Heart left ventricle (tissue), 16 donors: ENCODE results near the gene OR10J5. TPM values are rescaled to one million over a fixed set of nuclear protein-coding genes. Genes with fewer than 3 reads are reported as not detected.

ENCODE experiments used
- ATAC-seq, 4 donors: fragments of 200-7000 bp; cut with Tn5 transposase; one replicate each; pipeline ENCODE4 v1.9.1; 2020 to 2022; ENCODE audit warnings: moderate library complexity in 4 of 4, mild to moderate bottlenecking in 3 of 4, moderate number of reproducible peaks in 1 of 4
- DNase-seq, 5 donors: peaks; one replicate each; pipeline ENCODE4 v3.0.0-alpha.2; 2020
- H3K27ac ChIP-seq, 12 donors: fragments of 200-600 bp; sonication (generic) in 4 of 12; one replicate each; pipeline versions ENCODE4 v1.5.0 to v1.8.0; 2016 to 2022; ENCODE audit warnings: mild to moderate bottlenecking in 2 of 12
- H3K27me3 ChIP-seq, 9 donors: fragments of 200-600 bp; sonication (generic) in 2 of 9; one replicate each; pipeline versions ENCODE4 v1.5.1 to v1.8.0; 2016 to 2022; ENCODE audit warnings: mild to moderate bottlenecking in 3 of 9
- H3K36me3 ChIP-seq, 9 donors: fragments of 200-600 bp; sonication (generic) in 2 of 9; one replicate each; pipeline versions ENCODE4 v1.5.0 to v1.8.0; 2018 to 2022; ENCODE audit warnings: mild to moderate bottlenecking in 2 of 9
- H3K4me1 ChIP-seq, 12 donors: fragments of 200-600 bp; sonication (generic) in 4 of 12; one replicate each; pipeline versions ENCODE4 v1.5.0 to v1.8.0; 2016 to 2022; ENCODE audit warnings: mild to moderate bottlenecking in 3 of 12
- H3K4me3 ChIP-seq, 12 donors: fragments of 200-600 bp; sonication (generic) in 4 of 12; one replicate each; pipeline versions ENCODE4 v1.5.0 to v1.8.0; 2017 to 2022; ENCODE audit warnings: mild to moderate bottlenecking in 9 of 12, moderate library complexity in 4 of 12
- H3K9me3 ChIP-seq, 12 donors: fragments of 200-600 bp; sonication (generic) in 4 of 12; one replicate each; pipeline versions ENCODE4 v1.5.0 to v1.8.0; 2016 to 2022; ENCODE audit warnings: mild to moderate bottlenecking in 1 of 12
- CTCF ChIP-seq, 12 donors: fragments of 200-600 bp; sonication (generic) in 4 of 12; IDR thresholded peaks; one replicate each; pipeline versions ENCODE4 v1.5.0 to v1.8.0; 2018 to 2022; ENCODE audit warnings: antibody characterized with exemption in 12 of 12, mild to moderate bottlenecking in 5 of 12
- POLR2A ChIP-seq, 2 donors: fragments of 450-650 bp; IDR thresholded peaks; one replicate each; pipeline ENCODE4 v1.6.1; 2017; ENCODE audit warnings: antibody characterized with exemption in 2 of 2, mild to moderate bottlenecking in 2 of 2, moderate library complexity in 2 of 2
- WGBS, 4 donors: extraction: QIAGEN DNeasy Blood & Tissue Kit in 2 of 4; methylation state at CpG; one replicate each; pipeline versions ENCODE4 v1.1.5 to v1.1.7; 2013 to 2018; 5-methylcytosine and 5-hydroxymethylcytosine counted together
- intact Hi-C, 10 donors: fragments of 100-400 bp; cut with DNase I; formaldehyde crosslinking; loops; one replicate each; pipeline versions ENCODE4 v1.11.1 to v1.14.2; 2022
- polyA plus RNA-seq, 2 donors: library from polyadenylated mRNA; stranded (reverse); fragments of 200-250 nt; gene quantifications; one replicate each; pipeline ENCODE4 v1.2.3, GENCODE V29; 2013
- total RNA-seq, 9 donors: library from RNA; depleted of rRNA in 2 of 9; stranded (reverse); fragments of >200 nt in 2 of 9; fragmentation: NEBNext Ultra II Directional in 3 of 9; extraction: Animal tissue kit (Norgen Biotek cat#: 25700) in 3 of 9; gene quantifications; one replicate each; pipeline versions ENCODE4 v1.1.0 to v1.2.4, GENCODE V29; 2016 to 2023
- donor health status: ischemic (EF 13 %, LVEDD 7.1; RV severe dilation, severe dysfunction).
- donor health status: healthy with polysubstance abuse.
- donor health status: DM: no; HTN: yes; CAD: no.
- donor health status: DM: no; HTN: no; CAD: no.
- donor health status: ischemic (EF 25% LVEDD 6.9; RV normal size, moderate dysfunction).
- donor health status: ischemic (EF 25% LVEDD 5.7; RV mildly dilated, moderate dysfunction).
- donor health status: healthy.
- donor health status: DM: yes; HTN: yes; CAD: no.
- donor health status: ischemic (EF 35%, LVEDD 5.7; RV mildly dilated, moderate dysfunction).
- donor health status: nonischemic (EF 11% LVEDD 7.7; RV severe dilation, severe dysfunction).
- donor health status: DM: yes; HTN: yes; CAD: no.
- donor health status: PGD.
- donor health status: ischemic (EF 29% LVEDD 5.4; RV normal size, mild dysfunction).
- donor health status: nonischemic (EF 23%, LVEDD 6.1; RV moderate dilation, normal function).

OR10J5 gene
- total and polyA plus RNA-seq, 11 donors, result not detected

- H3K4me1 ChIP-seq, result no peaks in the 10 kb centered on the region
- WGBS, 4 donors, result 92 to 96% (median 94%) methylated on average over 3 of the region's 3 CpGs
These were observed 41.6 kb upstream of the OR10J5 start for GRCh38 chr1:159577446-159577845.

GRCh38 chr1:159562680-159563079 is 26.9 kb upstream of the OR10J5 start:
- no peak for TF ChIP-seq POLR2A (IDR thresholded peaks at IDR 0.05)
- TF ChIP-seq CTCF (IDR thresholded peaks at IDR 0.05), result no peak
- Histone ChIP-seq H3K36me3 (no peaks in the 10 kb centered on the region), H3K27ac (no peak overlapping the region), H3K4me3 (no peak overlapping the region), H3K27me3 (no peaks in the 10 kb centered on the region), H3K9me3 (peaks cover 0 to 15% (median 0%) of the 10 kb centered on the region in 12 donors), H3K4me1 (no peaks in the 10 kb centered on the region)
- no peak for DNase-seq
- ATAC-seq, result no peak
- intact Hi-C loops, result no loop called here
- WGBS, 4 donors, result 49 to 56% (median 51%) methylated on average over 1 of the region's 1 CpG

More at GRCh38 chr1:159577446-159577845, 41.6 kb upstream of the OR10J5 start:
- intact Hi-C loops, result no loop called here
- DNase-seq, result no peak
- Histone ChIP-seq H3K27me3 (no peaks in the 10 kb centered on the region), H3K9me3 (no peaks in the 10 kb centered on the region), H3K4me3 (no peak overlapping the region), H3K27ac (no peak overlapping the region), H3K36me3 (no peaks in the 10 kb centered on the region)
- ATAC-seq, result no peak
- no peak for TF ChIP-seq POLR2A (IDR thresholded peaks at IDR 0.05)
- TF ChIP-seq CTCF (IDR thresholded peaks at IDR 0.05), result no peak

- intact Hi-C loops, result no loop called here
- peaks cover 0 to 15% (median 0%) of the 10 kb centered on the region in 12 donors for H3K9me3 ChIP-seq
- ATAC-seq (no peak), DNase-seq (no peak)
- H3K36me3 ChIP-seq, result no peaks in the 10 kb centered on the region
- no peaks in the 10 kb centered on the region for H3K27me3 ChIP-seq
- TF ChIP-seq POLR2A (IDR thresholded peaks at IDR 0.05) (no peak), CTCF (IDR thresholded peaks at IDR 0.05) (no peak)
- no peak overlapping the region for H3K27ac ChIP-seq
- no peaks in the 10 kb centered on the region for H3K4me1 ChIP-seq
- no peak overlapping the region for H3K4me3 ChIP-seq
These were observed 25.7 kb upstream of the OR10J5 start for GRCh38 chr1:159561497-159561896.

- Histone ChIP-seq H3K9me3 (peaks cover 0 to 13% (median 0%) of the 10 kb centered on the region in 12 donors), H3K27ac (no peak overlapping the region), H3K4me1 (no peaks in the 10 kb centered on the region), H3K27me3 (no peaks in the 10 kb centered on the region), H3K4me3 (no peak overlapping the region), H3K36me3 (no peaks in the 10 kb centered on the region)
- TF ChIP-seq POLR2A (IDR thresholded peaks at IDR 0.05) (no peak), CTCF (IDR thresholded peaks at IDR 0.05) (no peak)
- DNase-seq (no peak), ATAC-seq (no peak)
- intact Hi-C loops, result no loop called here
- WGBS, 4 donors, result 60 to 68% (median 65%) methylated on average over 2 of the region's 2 CpGs
These were observed 24.8 kb upstream of the OR10J5 start for GRCh38 chr1:159560599-159560998.
